GM15510 (cell line): Measurements from ENCODE around the gene ZSCAN9.
A peak's percentile ranks its signal among the peaks of the same experiment; 100 is the strongest.

ENCODE experiments used
- POLR2A ChIP-seq: IDR thresholded peaks from 3 replicates; pipeline ENCODE4 v1.6.1; 2011; ENCODE audit warnings: borderline replicate concordance; ENCODE audit not compliant: insufficient read length; ENCODE audit errors: extremely low read depth

Gene ZSCAN9

GRCh38 chr6:28280595-28281287, 55.7 kb downstream of the ZSCAN9 start:
- TF ChIP-seq POLR2A: no peak

GRCh38 chr6:28281288-28282064, 56.4 kb downstream of the ZSCAN9 start, which contains the start of gene PGBD1:
Gene PGBD1, plus strand, starts transcription at chr6:28281572. Its CDS starts 2,242 bp downstream, at chr6:28283814.
- TF ChIP-seq POLR2A: peak; percentile 61

GRCh38 chr6:28282926-28283325, 57.9 kb downstream of the ZSCAN9 start:
- no peak for TF ChIP-seq POLR2A
